OCI-LY3 (cell line): ENCODE data around the gene AKAP8L.

Source experiments
- H2AFZ ChIP-seq: fragments of 200-600, 300-600 bp; shearing (Covaris generic); 2 replicates; pipeline ENCODE4 v1.6.0; 2014; ENCODE audit warnings: antibody characterized with exemption, low read depth, low read length
- H3K27ac ChIP-seq: fragments of 200-600, 300-600 bp; sonication (generic); 2 replicates; pipeline ENCODE4 v1.5.1; 2014; ENCODE audit warnings: mild to moderate bottlenecking, low read length, moderate library complexity, mixed read lengths
- H3K27me3 ChIP-seq: fragments of 200-600, 300-600 bp; sonication (generic); 2 replicates; pipeline ENCODE4 v1.6.1; 2014; ENCODE audit warnings: low read depth, low read length, mixed read lengths
- H3K36me3 ChIP-seq: fragments of 200-600, 300-600 bp; sonication (generic); replicated peaks from 2 replicates; pipeline ENCODE3; 2014; ENCODE audit warnings: low read depth, low read length, mixed read lengths
- H3K4me1 ChIP-seq: fragments of 300-600, 200-600 bp; sonication (generic); 2 replicates; pipeline ENCODE4 v1.6.1; 2014; ENCODE audit warnings: low read length, mixed read lengths
- H3K4me2 ChIP-seq: fragments of 200-600, 300-600 bp; sonication (generic); 2 replicates; pipeline ENCODE4 v1.6.1; 2014; ENCODE audit warnings: low read length, mixed read lengths
- H3K4me3 ChIP-seq: fragments of 300-600, 200-600 bp; sonication (generic); 2 replicates; pipeline ENCODE4 v1.5.1; 2014; ENCODE audit warnings: antibody characterized with exemption, mild to moderate bottlenecking, low read length, moderate library complexity
- H3K79me2 ChIP-seq: fragments of 300-600, 200-600 bp; shearing (Covaris generic); 2 replicates; pipeline ENCODE4 v1.6.1; 2014; ENCODE audit warnings: mild to moderate bottlenecking, low read length, mixed read lengths
- H3K9ac ChIP-seq: fragments of 300-600, 200-600 bp; shearing (Covaris generic); 2 replicates; pipeline ENCODE4 v1.6.0; 2014; ENCODE audit warnings: mild to moderate bottlenecking, low read length, moderate library complexity
- H3K9me3 ChIP-seq: fragments of 200-600, 300-600 bp; shearing (Covaris generic); 2 replicates; pipeline ENCODE4 v1.6.1; 2014; ENCODE audit warnings: low read length, mixed read lengths; ENCODE audit not compliant: insufficient read depth
- H4K20me1 ChIP-seq: fragments of 200-600, 300-600 bp; sonication (generic); 2 replicates; pipeline ENCODE4 v1.6.1; 2016; ENCODE audit warnings: low read length, mixed read lengths; ENCODE audit not compliant: insufficient read depth
- EZH2phosphoT487 ChIP-seq: fragments of 200-600 bp; shearing (Covaris generic); IDR thresholded peaks from 2 replicates; pipeline ENCODE4 v1.6.1; 2018; ENCODE audit warnings: antibody characterized with exemption, mixed run types, low read depth
- TF ChIP-seq, protein P1 (sequence below): fragments of 200-600, 300-600 bp; sonication (generic); IDR thresholded peaks from 2 replicates; pipeline ENCODE4 v1.5.1; 2014; ENCODE audit warnings: antibody characterized with exemption, low read length, low read depth

AKAP8L gene

DNA sequence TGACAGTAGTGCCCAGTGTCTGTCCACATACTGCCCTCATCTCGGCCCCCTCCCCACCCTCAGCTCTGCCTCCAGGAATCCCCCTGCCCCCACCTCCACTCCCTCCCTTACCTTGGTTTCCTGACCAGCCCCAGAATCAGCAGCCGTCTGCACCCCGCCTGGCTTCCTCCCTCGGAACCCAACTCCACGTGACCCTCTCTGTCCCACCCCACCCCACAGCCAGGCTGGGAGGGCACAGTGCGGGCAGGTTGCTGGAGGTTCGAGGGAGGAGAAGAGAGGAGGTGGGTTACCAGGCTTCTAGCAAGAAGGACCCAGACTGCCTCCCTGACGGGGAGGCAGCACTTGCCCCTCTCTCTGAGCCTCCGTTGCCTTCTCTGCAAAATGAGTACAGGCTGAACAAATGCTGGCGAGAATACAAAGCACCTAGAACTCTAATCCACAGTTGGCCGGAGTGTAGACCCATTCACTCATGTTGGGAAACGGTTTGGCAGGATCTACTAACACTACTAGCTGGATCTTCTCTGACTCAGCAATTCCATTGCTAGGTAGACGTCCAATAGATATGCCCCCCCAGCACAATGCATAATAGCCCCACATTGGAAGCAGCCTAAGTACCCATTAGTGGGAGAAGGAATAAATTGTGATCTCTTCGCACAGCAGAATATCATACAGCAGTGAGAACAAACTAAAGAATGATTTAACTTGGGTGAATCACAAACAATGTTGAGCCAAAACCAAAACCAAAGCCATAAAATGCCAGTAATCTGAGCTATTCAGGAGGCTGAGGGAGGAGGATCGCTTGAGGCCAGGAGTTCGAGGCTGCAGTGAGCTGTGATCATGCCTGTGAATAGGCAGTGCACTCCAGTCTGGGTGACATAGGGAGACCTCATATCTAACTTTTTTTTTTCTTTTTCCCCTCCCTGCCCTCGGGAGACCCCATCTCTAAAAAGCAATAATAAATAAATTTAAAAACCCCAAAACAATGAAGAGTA is 45.9 kb upstream of the AKAP8L start, which contains the start of gene RASAL3:
Gene RASAL3 (minus strand): TSS at position 151 of the 992 bp plus-strand sequence. CDS start 186 bp downstream, outside the sequence.
- Histone ChIP-seq H3K4me2 (peak within 1 kb of the TSS; percentile 79), H4K20me1 (no peaks in the 10 kb centered on the region), H3K36me3 (peaks cover 11% of the 10 kb centered on the region), H3K9me3 (no peaks in the 10 kb centered on the region), H3K27ac (peak within 1 kb of the TSS; percentile 67), H3K9ac (peak within 1 kb of the TSS; percentile 93), H3K4me1 (peaks cover 22% of the 10 kb centered on the region), H2AFZ (peak within 1 kb of the TSS; percentile 79), H3K79me2 (peaks cover 12% of the 10 kb centered on the region), H3K27me3 (no peaks in the 10 kb centered on the region), H3K4me3 (peak within 1 kb of the TSS; percentile 91)
- TF ChIP-seq, protein P1, sequence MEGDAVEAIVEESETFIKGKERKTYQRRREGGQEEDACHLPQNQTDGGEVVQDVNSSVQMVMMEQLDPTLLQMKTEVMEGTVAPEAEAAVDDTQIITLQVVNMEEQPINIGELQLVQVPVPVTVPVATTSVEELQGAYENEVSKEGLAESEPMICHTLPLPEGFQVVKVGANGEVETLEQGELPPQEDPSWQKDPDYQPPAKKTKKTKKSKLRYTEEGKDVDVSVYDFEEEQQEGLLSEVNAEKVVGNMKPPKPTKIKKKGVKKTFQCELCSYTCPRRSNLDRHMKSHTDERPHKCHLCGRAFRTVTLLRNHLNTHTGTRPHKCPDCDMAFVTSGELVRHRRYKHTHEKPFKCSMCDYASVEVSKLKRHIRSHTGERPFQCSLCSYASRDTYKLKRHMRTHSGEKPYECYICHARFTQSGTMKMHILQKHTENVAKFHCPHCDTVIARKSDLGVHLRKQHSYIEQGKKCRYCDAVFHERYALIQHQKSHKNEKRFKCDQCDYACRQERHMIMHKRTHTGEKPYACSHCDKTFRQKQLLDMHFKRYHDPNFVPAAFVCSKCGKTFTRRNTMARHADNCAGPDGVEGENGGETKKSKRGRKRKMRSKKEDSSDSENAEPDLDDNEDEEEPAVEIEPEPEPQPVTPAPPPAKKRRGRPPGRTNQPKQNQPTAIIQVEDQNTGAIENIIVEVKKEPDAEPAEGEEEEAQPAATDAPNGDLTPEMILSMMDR: no peak
- no peak for TF ChIP-seq EZH2phosphoT487

DNA sequence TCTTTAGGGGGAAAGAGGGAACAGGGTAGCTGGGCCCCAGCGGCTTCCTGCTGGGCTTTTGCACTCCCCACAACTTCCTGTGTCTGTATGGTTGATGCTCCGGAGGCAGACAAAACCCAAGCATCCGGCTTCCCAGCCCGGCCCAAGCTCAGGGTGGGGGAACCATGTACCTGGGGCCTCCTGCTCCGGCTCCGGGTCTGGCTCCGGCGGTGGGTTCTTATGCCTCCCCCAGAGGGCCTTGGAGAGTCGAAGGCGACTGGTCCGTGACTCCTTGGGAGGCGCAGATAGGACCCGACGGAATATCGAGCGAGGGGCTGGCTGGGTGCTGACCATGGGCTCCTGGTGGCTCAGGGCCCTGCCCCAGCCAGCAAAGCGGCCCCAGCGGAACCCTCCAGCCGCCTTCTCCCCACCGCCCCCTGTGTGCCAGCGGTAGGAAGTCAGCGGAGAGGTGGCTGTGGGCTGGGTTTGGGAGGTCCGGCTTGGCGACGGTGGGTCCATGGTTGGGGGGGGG is 45.1 kb upstream of the AKAP8L start:
- Histone ChIP-seq H3K27ac (peak overlapping the region; percentile 67), H3K9me3 (no peaks in the 10 kb centered on the region), H3K4me3 (peak overlapping the region; percentile 91), H4K20me1 (no peaks in the 10 kb centered on the region), H3K36me3 (peaks cover 12% of the 10 kb centered on the region), H3K4me2 (peak overlapping the region; percentile 79), H2AFZ (peak overlapping the region; percentile 79), H3K27me3 (no peaks in the 10 kb centered on the region), H3K79me2 (peaks cover 12% of the 10 kb centered on the region), H3K9ac (peak overlapping the region; percentile 93), H3K4me1 (peaks cover 22% of the 10 kb centered on the region)
- TF ChIP-seq EZH2phosphoT487: no peak
- TF ChIP-seq, protein P1: peak; percentile 11; the same call in 1 of the 2 replicates

DNA sequence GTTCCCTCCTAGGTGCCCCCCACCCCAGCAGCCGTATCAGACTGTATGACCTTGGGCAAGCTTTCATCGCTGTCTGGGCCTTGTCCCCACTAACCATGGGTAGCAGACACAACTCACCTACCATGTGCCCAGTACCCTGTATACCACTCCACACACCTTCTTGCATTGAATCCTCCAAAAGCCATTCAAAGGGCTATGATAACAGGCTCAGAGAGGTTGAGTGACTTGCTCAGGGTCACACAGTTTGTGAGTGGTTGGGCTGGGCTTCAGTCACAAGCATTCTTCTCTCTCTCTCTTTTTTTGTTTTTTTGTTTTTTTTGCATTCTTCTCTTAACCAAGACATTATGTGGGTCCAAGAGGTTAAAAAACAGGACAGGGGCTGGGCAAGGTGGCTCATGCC is 42.9 kb upstream of the AKAP8L start:
- TF ChIP-seq, protein P1: no peak
- TF ChIP-seq EZH2phosphoT487: no peak
- Histone ChIP-seq H3K36me3 (peaks cover 27% of the 10 kb centered on the region), H3K4me1 (peaks cover 15% of the 10 kb centered on the region), H3K9ac (no peak overlapping the region), H3K27ac (no peak overlapping the region), H3K4me2 (no peak overlapping the region), H3K27me3 (no peaks in the 10 kb centered on the region), H4K20me1 (no peaks in the 10 kb centered on the region), H3K4me3 (no peak overlapping the region), H2AFZ (no peak overlapping the region), H3K79me2 (peaks cover 12% of the 10 kb centered on the region), H3K9me3 (no peaks in the 10 kb centered on the region)
